VCaP (cell line): ENCODE measurements around the gene CAPZA2.
"Not testable (repeated sequence)": the region's sequence is repeated elsewhere in the genome, so short reads cannot be mapped to it uniquely, and the experiment has no call there.

ENCODE experiments used
- H3K27ac ChIP-seq: fragments of 450-650 bp; 2 replicates; pipeline ENCODE4 v1.5.1; 2017
- CTCF ChIP-seq: fragments of 450-650 bp; conservative IDR thresholded peaks from 2 replicates; pipeline ENCODE4 v1.5.1; 2017; ENCODE audit warnings: mild to moderate bottlenecking, moderate library complexity

The CAPZA2 gene

GRCh38 chr7:116955801-116956476 lies 93.6 kb downstream of the CAPZA2 start:
- H3K27ac ChIP-seq: peak overlapping the region; percentile 97
- TF ChIP-seq CTCF: no peak

- peak overlapping the region; percentile 97; the same call in 1 of the 2 replicates for H3K27ac ChIP-seq
- TF ChIP-seq CTCF: no peak
These were observed 94.1 kb downstream of the CAPZA2 start for GRCh38 chr7:116956477-116956804.

GRCh38 chr7:116957874-116958273 lies 95.5 kb downstream of the CAPZA2 start:
- no peak for TF ChIP-seq CTCF
- H3K27ac ChIP-seq: no peak overlapping the region

- H3K27ac ChIP-seq: not testable (repeated sequence)
These were observed 99.7 kb downstream of the CAPZA2 start for GRCh38 chr7:116961966-116962673.

- no peak overlapping the region for H3K27ac ChIP-seq
- no peak for TF ChIP-seq CTCF
These were observed 100.8 kb downstream of the CAPZA2 start for GRCh38 chr7:116963234-116963633.

- TF ChIP-seq CTCF: no peak
- H3K27ac ChIP-seq: no peak overlapping the region
These were observed 104.2 kb downstream of the CAPZA2 start for GRCh38 chr7:116966601-116967000.

GRCh38 chr7:116967254-116967922 lies 105.0 kb downstream of the CAPZA2 start:
- TF ChIP-seq CTCF: no peak
- no peak overlapping the region for H3K27ac ChIP-seq

GRCh38 chr7:116967983-116968382 lies 105.6 kb downstream of the CAPZA2 start:
- H3K27ac ChIP-seq: no peak overlapping the region
- no peak for TF ChIP-seq CTCF
